GM12874 (cell line): ENCODE results near the gene AK6.

ENCODE experiments used
- CTCF ChIP-seq: IDR thresholded peaks from 2 replicates; pipeline ENCODE4 v1.5.1; 2011; ENCODE audit warnings: low read depth, mild to moderate bottlenecking, control low read depth, low read length, moderate library complexity; ENCODE audit not compliant: insufficient read depth

The AK6 gene

GRCh38 chr5:69369340-69370121, at the start of gene AK6, which contains the start of the genes RAD17 and TAF9:
Gene AK6, minus strand, starts transcription at chr5:69369520. Its CDS starts 30 bp downstream, at chr5:69369490.
Gene RAD17, plus strand, starts transcription at chr5:69369818. Its CDS starts 2,391 bp downstream, at chr5:69372209.
Gene TAF9, minus strand, starts transcription at chr5:69369520. Its CDS starts 3,783 bp downstream, at chr5:69365737.
- TF ChIP-seq CTCF: no peak

- no peak for TF ChIP-seq CTCF
These were observed 49.2 kb upstream of the AK6 start for GRCh38 chr5:69418554-69418953.

DNA sequence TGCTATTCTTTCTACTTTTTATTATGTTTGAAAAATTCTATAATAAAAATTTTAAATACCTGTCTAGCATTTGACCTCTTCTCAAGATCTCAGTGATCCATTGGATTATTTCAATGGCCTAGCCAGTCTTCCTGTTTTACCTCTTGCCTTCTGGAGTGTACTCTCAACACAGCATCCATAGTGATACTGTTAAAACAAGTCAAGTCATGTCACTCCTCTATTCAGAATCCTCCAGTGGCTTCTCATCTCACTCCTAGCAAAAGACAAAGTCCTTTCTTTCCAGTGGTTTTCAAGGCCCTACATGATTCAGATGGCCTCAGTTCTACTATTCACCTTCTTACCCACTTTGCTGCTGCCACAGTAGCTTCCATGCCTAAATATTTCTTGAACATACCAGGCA, 47.4 kb upstream of the AK6 start:
- TF ChIP-seq CTCF: no peak

DNA sequence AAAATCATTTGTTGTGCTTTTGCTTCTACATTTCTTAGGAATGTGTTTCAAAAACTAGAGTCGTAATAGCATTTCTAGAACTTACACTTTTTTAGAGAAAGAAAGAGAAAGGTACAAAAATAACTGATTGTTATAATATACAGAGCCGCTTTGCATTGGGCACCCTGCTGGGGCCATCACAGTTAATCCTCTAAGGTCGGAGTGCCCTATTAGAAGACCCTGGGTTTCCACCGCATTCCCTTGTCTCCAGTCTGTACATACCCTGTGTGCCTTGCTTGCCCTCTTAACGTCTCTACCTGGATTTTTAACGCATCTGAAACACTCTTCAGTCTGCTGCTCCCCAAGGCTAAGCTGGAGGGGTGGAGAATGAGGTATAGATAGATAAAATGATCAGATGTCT, 46.9 kb upstream of the AK6 start:
- no peak for TF ChIP-seq CTCF

GRCh38 chr5:69415584-69415958, 46.3 kb upstream of the AK6 start:
- TF ChIP-seq CTCF: no peak

DNA sequence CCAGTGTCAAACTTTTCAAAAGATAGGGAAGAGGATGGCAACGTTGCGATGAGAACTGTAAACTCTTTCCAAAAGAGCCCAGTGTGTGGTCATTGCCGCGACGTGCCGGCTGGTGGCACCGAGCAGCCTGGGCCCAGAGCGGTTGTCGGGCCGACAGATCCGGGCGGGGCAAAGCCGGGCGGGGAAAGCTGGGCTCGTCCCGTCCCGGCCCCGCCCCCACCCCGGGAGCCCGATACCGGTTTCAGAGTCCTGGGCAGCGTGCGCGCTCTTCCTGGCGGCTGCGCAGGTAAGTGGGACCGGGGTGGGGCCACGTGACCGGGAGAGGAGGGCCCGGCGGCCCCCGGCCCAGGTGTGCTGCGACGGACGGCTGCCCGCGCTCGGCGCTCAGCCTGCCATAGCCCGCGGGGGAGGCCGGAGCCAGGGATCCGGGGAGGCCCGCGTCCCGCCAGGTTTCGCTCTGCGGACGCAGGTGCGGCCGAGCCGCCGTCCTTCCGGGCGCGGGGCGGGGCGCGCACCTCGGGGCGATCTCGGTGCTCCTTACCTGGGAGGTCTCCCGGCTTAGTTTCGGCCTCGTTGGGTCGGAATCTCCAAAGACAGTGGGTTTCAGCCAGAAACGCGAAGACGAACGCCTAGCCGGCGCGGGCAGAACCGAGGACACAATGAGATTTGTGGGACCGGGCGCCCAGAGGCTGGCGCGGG, 45.7 kb upstream of the AK6 start, which contains the start of gene MARVELD2:
MARVELD2 (plus strand) TSS at position 232 of the 699 bp plus-strand sequence. CDS start 4,270 bp downstream, outside the sequence.
- peak; percentile 45 for TF ChIP-seq CTCF

GRCh38 chr5:69404659-69405330, 35.5 kb upstream of the AK6 start:
- no peak for TF ChIP-seq CTCF
